ENCODE results near the gene ICA1.

ICA1 gene

GRCh38 chr7:8227261-8227660, 34.7 kb downstream of the ICA1 start:
- no peak for DNase-seq (ENCODE audit: low spot score)

GRCh38 chr7:8226501-8226900, 35.5 kb downstream of the ICA1 start:
- no peak for DNase-seq (ENCODE audit: low spot score)

- DNase-seq (ENCODE audit: low spot score): no peak
Observed at GRCh38 chr7:8221567-8221966, 40.4 kb downstream of the ICA1 start.

GRCh38 chr7:8221101-8221495, 40.9 kb downstream of the ICA1 start:
- no peak for DNase-seq (ENCODE audit: low spot score)

GRCh38 chr7:8220376-8221100, 41.4 kb downstream of the ICA1 start:
- no peak for DNase-seq (ENCODE audit: low spot score)

- DNase-seq (ENCODE audit: low spot score): peak; percentile 61
Observed at GRCh38 chr7:8217200-8218068, 44.5 kb downstream of the ICA1 start.

GRCh38 chr7:8216334-8216690, 45.7 kb downstream of the ICA1 start:
- DNase-seq (ENCODE audit: low spot score): no peak

GRCh38 chr7:8215648-8216333, 46.2 kb downstream of the ICA1 start:
- DNase-seq (ENCODE audit: low spot score): no peak

- peak; percentile 38 for DNase-seq (ENCODE audit: low spot score)
Observed at GRCh38 chr7:8214244-8214824, 47.6 kb downstream of the ICA1 start.

GRCh38 chr7:8213381-8213780, 48.6 kb downstream of the ICA1 start:
- DNase-seq (ENCODE audit: low spot score): no peak

GRCh38 chr7:8212638-8213037, 49.3 kb downstream of the ICA1 start:
- no peak for DNase-seq (ENCODE audit: low spot score)

GRCh38 chr7:8211725-8212096, 50.3 kb downstream of the ICA1 start:
- no peak for DNase-seq (ENCODE audit: low spot score)

- DNase-seq (ENCODE audit: low spot score): no peak
Observed at GRCh38 chr7:8210845-8211724, 50.9 kb downstream of the ICA1 start.

- DNase-seq (ENCODE audit: low spot score): no peak
Observed at GRCh38 chr7:8209353-8209752, 52.6 kb downstream of the ICA1 start.

- no peak for DNase-seq (ENCODE audit: low spot score)
Observed at GRCh38 chr7:8208816-8209215, 53.2 kb downstream of the ICA1 start.

GRCh38 chr7:8206956-8207355, 55.0 kb downstream of the ICA1 start:
- DNase-seq (ENCODE audit: low spot score): no peak

- DNase-seq (ENCODE audit: low spot score): no peak
Observed at GRCh38 chr7:8205537-8205936, 56.4 kb downstream of the ICA1 start.

- DNase-seq (ENCODE audit: low spot score): no peak
Observed at GRCh38 chr7:8205031-8205387, 57.0 kb downstream of the ICA1 start.

GRCh38 chr7:8204339-8205030, 57.5 kb downstream of the ICA1 start:
- no peak for DNase-seq (ENCODE audit: low spot score)

GRCh38 chr7:8201846-8202441, 60.0 kb downstream of the ICA1 start:
- no peak for DNase-seq (ENCODE audit: low spot score)

- DNase-seq (ENCODE audit: low spot score): no peak
Observed at GRCh38 chr7:8200717-8201116, 61.2 kb downstream of the ICA1 start.
